ENCODE measurements around the gene FAR2. TPM values are rescaled to one million over a fixed set of nuclear protein-coding genes. Genes with fewer than 3 reads are reported as not detected.

Gene FAR2
- total and polyA plus RNA-seq, 2 experiments from 2014 or later = 2.1 to 3.6 TPM

DNA sequence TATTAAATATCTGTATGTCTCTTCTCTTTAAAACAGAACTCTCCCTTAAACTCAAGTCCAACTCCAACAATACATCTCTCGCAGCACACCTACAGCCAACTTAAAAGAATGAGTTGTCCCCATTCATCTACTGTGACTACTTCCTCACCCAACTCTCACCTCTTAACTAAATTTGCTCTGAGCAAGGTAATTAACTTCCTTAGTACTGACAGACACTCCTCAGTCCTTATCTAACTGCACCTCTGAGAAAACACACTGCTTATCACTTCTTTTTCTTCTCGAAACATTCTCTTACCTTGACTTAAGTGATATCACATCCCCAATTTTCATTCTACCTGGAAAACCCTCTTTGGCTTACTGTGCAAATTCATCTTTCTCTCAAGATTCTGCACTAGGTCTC is 224.9 kb downstream of the FAR2 start:
- 97 to 100% methylated on average over 2 of the region's 2 CpGs for WGBS, 2 experiments (ENCODE audit: low coverage in 1 of 2, low lambda C conversion rate in 2 of 2, missing lambda C conversion rate in 2 of 2)
- peaks cover 15% of the 10 kb centered on the region for H3K36me3 ChIP-seq (ENCODE audit: low read depth)
- H3K27ac ChIP-seq = no peak overlapping the region
- no peak overlapping the region for H3K9ac ChIP-seq
- no peaks in the 10 kb centered on the region for H4K20me1 ChIP-seq (ENCODE audit: insufficient read depth)
- H3K79me2 ChIP-seq (ENCODE audit: insufficient read depth) = peaks cover 74% of the 10 kb centered on the region
- in situ Hi-C loops (cut with MboI) = loop anchor here (25.0 kb wide), 1 partner anchor 112 kb away; no protein-coding TSS in a partner anchor
- no peak overlapping the region for H3K4me3 ChIP-seq
- no peaks in the 10 kb centered on the region for H3F3A ChIP-seq (ENCODE audit: insufficient read depth)
- no peak for DNase-seq
- peaks cover 1% of the 10 kb centered on the region; the same call in 1 of the 2 replicates for H3K4me1 ChIP-seq (ENCODE audit: insufficient read depth)
- H3K9me3 ChIP-seq (ENCODE audit: low read depth) = no peaks in the 10 kb centered on the region
- TF ChIP-seq EZH2phosphoT487 (IDR thresholded peaks at IDR 0.05; ENCODE audit: insufficient read depth, low read depth) (no peak), EZH2 (IDR thresholded peaks at IDR 0.05; ENCODE audit: insufficient read depth, poor library complexity, severe bottlenecking) (no peak)
- H3K9me2 ChIP-seq (ENCODE audit: insufficient read depth) = no peaks in the 10 kb centered on the region
- H3K27me3 ChIP-seq (replicated peaks; ENCODE audit: insufficient read depth) = no peaks in the 10 kb centered on the region
- H3K4me2 ChIP-seq (ENCODE audit: unreplicated experiment) = no peak overlapping the region
- no peak overlapping the region for H2AFZ ChIP-seq

DNA sequence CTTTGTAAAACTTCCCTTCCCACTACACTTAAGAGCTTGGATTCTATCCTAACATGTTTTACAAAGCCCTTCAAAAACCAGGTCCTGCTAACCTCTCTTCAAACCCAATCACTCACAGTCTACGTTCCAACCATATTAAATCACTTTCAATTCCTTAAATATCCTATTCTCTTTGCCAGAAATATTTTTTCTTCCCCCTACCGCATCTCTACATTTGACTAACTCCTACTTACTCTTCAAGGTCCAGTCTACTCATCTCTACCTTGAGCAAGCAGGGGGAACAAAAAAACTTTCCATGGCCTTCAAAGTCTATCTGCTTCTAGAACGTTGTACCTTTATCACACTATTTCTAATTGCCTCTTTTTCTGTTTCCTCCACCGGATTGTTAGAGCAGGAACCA is 225.8 kb downstream of the FAR2 start:
- no peak for DNase-seq
- no peak overlapping the region for H3K4me3 ChIP-seq
- H3K4me2 ChIP-seq (ENCODE audit: unreplicated experiment) = no peak overlapping the region

DNA sequence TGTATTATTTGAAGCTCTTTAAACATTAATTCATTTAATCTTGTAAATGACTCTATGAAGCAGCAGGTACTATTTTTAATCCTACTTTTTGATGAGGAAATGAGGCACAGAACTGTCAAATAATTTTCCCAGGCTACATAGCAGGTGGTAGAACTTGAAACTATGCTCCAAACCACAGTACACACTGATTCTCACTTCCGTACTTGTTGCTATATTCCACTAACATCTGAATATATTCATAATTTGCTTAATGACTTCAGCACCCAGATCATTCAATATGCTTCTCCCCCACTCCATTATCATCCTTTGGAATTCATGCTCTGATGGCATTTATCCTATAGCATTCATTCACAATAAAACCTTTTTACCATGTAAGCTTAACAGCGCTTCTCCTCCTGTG is 227.0 kb downstream of the FAR2 start:
- Histone ChIP-seq H3K36me3 (ENCODE audit: low read depth) (no peaks in the 10 kb centered on the region; the same call in 1 of the 2 replicates), H3K27ac (no peak overlapping the region), H3F3A (ENCODE audit: insufficient read depth) (0 out of 2 replicates have a peak, but pooled peaks cover 7% of the 10 kb centered on the region), H3K9me3 (ENCODE audit: low read depth) (no peaks in the 10 kb centered on the region), H3K4me3 (no peak overlapping the region), H3K9ac (no peak overlapping the region), H3K9me2 (ENCODE audit: insufficient read depth) (no peaks in the 10 kb centered on the region), H2AFZ (no peak overlapping the region), H3K4me1 (ENCODE audit: insufficient read depth) (peaks cover 11% of the 10 kb centered on the region; the same call in 1 of the 2 replicates), H3K27me3 (replicated peaks; ENCODE audit: insufficient read depth) (no peaks in the 10 kb centered on the region), H3K79me2 (ENCODE audit: insufficient read depth) (peaks cover 91% of the 10 kb centered on the region), H4K20me1 (ENCODE audit: insufficient read depth) (no peaks in the 10 kb centered on the region), H3K4me2 (ENCODE audit: unreplicated experiment) (no peak overlapping the region)
- no peak for DNase-seq
- 96 to 98% methylated on average over 2 of the region's 2 CpGs for WGBS, 2 experiments (ENCODE audit: low coverage in 1 of 2, low lambda C conversion rate in 2 of 2, missing lambda C conversion rate in 2 of 2)
- in situ Hi-C loops (cut with MboI) = loop anchor here (25.0 kb wide), 1 partner anchor 289 kb away; no protein-coding TSS in a partner anchor
- TF ChIP-seq EZH2 (IDR thresholded peaks at IDR 0.05; ENCODE audit: insufficient read depth, poor library complexity, severe bottlenecking) = no peak
- TF ChIP-seq EZH2phosphoT487 (IDR thresholded peaks at IDR 0.05; ENCODE audit: insufficient read depth, low read depth) = no peak

More for the DNA sequence above, 225.8 kb downstream of the FAR2 start:
- peaks cover 9% of the 10 kb centered on the region for H3K36me3 ChIP-seq (ENCODE audit: low read depth)
- no peaks in the 10 kb centered on the region for H3K9me3 ChIP-seq (ENCODE audit: low read depth)
- no peaks in the 10 kb centered on the region for H3K9me2 ChIP-seq (ENCODE audit: insufficient read depth)
- no peak overlapping the region for H3K27ac ChIP-seq
- H3K9ac ChIP-seq = no peak overlapping the region
- H4K20me1 ChIP-seq (ENCODE audit: insufficient read depth) = no peaks in the 10 kb centered on the region
- H2AFZ ChIP-seq = no peak overlapping the region
- H3K27me3 ChIP-seq (replicated peaks; ENCODE audit: insufficient read depth) = no peaks in the 10 kb centered on the region
- in situ Hi-C loops (cut with MboI) = loop anchor here (25.0 kb wide), 2 partner anchors 113 to 288 kb away; no protein-coding TSS in a partner anchor
- H3F3A ChIP-seq (ENCODE audit: insufficient read depth) = no peaks in the 10 kb centered on the region
- H3K79me2 ChIP-seq (ENCODE audit: insufficient read depth) = peaks cover 83% of the 10 kb centered on the region
- H3K4me1 ChIP-seq (ENCODE audit: insufficient read depth) = peaks cover 10% of the 10 kb centered on the region; the same call in 1 of the 2 replicates
- TF ChIP-seq EZH2 (IDR thresholded peaks at IDR 0.05; ENCODE audit: insufficient read depth, poor library complexity, severe bottlenecking) (no peak), EZH2phosphoT487 (IDR thresholded peaks at IDR 0.05; ENCODE audit: insufficient read depth, low read depth) (no peak)
- 95 to 97% methylated on average over 4 of the region's 4 CpGs for WGBS, 2 experiments (ENCODE audit: low coverage in 1 of 2, low lambda C conversion rate in 2 of 2, missing lambda C conversion rate in 2 of 2)

DNA sequence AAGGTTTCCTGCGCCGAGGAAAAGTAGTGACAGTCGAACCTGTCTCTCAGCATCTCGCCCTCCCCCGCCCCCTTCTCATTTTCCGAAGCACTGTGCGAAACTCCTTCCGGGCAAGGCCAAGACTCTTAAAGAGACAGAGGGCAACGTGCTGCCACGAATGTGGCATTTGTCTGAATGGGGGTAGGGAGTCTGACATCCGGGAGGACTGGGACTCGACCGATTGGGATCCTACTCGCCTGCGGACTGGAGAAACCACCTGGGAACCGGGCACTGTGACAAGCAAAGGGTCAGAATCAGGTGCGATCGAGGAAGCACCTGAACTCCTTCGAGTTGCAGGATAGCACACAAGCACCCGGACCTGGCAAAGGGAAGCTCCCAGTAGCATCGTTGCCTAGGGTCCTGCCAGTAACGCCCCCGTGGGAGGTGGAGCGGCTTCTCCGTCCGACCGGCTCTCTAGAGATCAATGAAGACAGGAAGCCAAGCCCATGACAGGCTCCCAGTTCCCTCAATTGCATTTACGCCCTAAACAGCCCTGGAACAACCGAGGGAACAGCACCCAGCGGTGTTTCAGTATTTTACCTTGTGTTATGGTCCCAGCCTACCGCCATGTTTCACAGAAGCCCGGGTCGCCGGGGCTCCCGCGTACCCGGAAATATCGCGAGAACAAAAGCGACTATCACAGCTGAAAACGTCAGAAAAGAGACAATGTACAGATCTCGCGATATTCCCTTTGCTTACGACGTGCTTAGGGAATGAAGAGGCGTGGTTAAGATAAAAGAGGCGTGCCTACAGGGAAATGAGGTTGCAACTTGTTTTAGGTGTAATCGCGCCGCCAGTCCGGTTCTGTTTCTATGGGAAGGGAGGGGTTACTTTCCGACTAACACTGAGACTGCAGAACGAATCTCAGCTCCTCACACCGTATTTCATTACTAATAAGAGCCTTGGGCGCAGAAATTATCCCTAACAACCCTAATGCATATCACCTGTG is 231.8 kb downstream of the FAR2 start, which contains the start of gene ERGIC2:
ERGIC2 (minus strand) TSS at position 637 of the 988 bp plus-strand sequence. CDS start 9,539 bp downstream, outside the sequence.
- peak within 1 kb of the TSS; percentile 88 for H3K4me2 ChIP-seq (ENCODE audit: unreplicated experiment)
- H3K27me3 ChIP-seq (replicated peaks; ENCODE audit: insufficient read depth) = no peaks in the 10 kb centered on the region
- H2AFZ ChIP-seq = peak within 1 kb of the TSS; percentile 97
- H3K4me3 ChIP-seq = peak within 1 kb of the TSS; percentile 93
- peaks cover 11% of the 10 kb centered on the region; the same call in 1 of the 2 replicates for H3K4me1 ChIP-seq (ENCODE audit: insufficient read depth)
- DNase-seq = peak; percentile 100
- no peaks in the 10 kb centered on the region for H3K9me3 ChIP-seq (ENCODE audit: low read depth)
- TF ChIP-seq EZH2phosphoT487 (IDR thresholded peaks at IDR 0.05; ENCODE audit: insufficient read depth, low read depth) = no peak
- no peak for TF ChIP-seq EZH2 (IDR thresholded peaks at IDR 0.05; ENCODE audit: insufficient read depth, poor library complexity, severe bottlenecking)
- in situ Hi-C loops (cut with MboI) = loop anchor here (25.0 kb wide), 1 partner anchor 294 kb away; no protein-coding TSS in a partner anchor
- H3K36me3 ChIP-seq (ENCODE audit: low read depth) = no peaks in the 10 kb centered on the region
- H4K20me1 ChIP-seq (ENCODE audit: insufficient read depth) = no peaks in the 10 kb centered on the region
- no peaks in the 10 kb centered on the region for H3K9me2 ChIP-seq (ENCODE audit: insufficient read depth)
- 1 to 2% methylated on average over 53 to 55 of the region's 55 CpGs for WGBS, 2 experiments (ENCODE audit: low coverage in 1 of 2, low lambda C conversion rate in 2 of 2, missing lambda C conversion rate in 2 of 2)
- H3K9ac ChIP-seq = peak within 1 kb of the TSS; percentile 97
- H3F3A ChIP-seq (ENCODE audit: insufficient read depth) = 0 out of 2 replicates have a peak, but pooled peaks cover 7% of the 10 kb centered on the region
- H3K27ac ChIP-seq = peak within 1 kb of the TSS; percentile 86
- peaks cover 50% of the 10 kb centered on the region for H3K79me2 ChIP-seq (ENCODE audit: insufficient read depth)
